T-helper 2 cell treated with Interferon-gamma antibody and Interleukin-4, amounts not matched to agents 5 μg/mL and 100 μg/mL, for 36 hours (primary cell): ENCODE data around the gene LRRC41.
"Not testable (repeated sequence)": the region's sequence is repeated elsewhere in the genome, so short reads cannot be mapped to it uniquely, and the experiment has no call there.

Experiments used
- DNase-seq: peaks from one replicate; pipeline ENCODE4 v3.0.0; 2021; ENCODE audit warnings: low spot score
- H3K27ac Mint-ChIP-seq: one replicate; pipeline ENCODE4 v1.8.0; 2021; ENCODE audit warnings: mild to moderate bottlenecking, mixed read lengths
- H3K27me3 Mint-ChIP-seq: one replicate; pipeline ENCODE4 v1.8.0; 2021; ENCODE audit warnings: low read depth, mixed read lengths
- H3K36me3 Mint-ChIP-seq: one replicate; pipeline ENCODE4 v1.8.0; 2021; ENCODE audit warnings: low read depth, mixed read lengths
- H3K4me1 Mint-ChIP-seq: one replicate; pipeline ENCODE4 v1.8.0; 2021; ENCODE audit warnings: low read depth, mixed read lengths
- H3K4me3 Mint-ChIP-seq: one replicate; pipeline ENCODE4 v1.8.0; 2022; ENCODE audit warnings: mild to moderate bottlenecking, moderate library complexity, mixed read lengths
- H3K9me3 Mint-ChIP-seq: one replicate; pipeline ENCODE4 v1.8.0; 2021; ENCODE audit warnings: mixed read lengths

The LRRC41 gene

DNA sequence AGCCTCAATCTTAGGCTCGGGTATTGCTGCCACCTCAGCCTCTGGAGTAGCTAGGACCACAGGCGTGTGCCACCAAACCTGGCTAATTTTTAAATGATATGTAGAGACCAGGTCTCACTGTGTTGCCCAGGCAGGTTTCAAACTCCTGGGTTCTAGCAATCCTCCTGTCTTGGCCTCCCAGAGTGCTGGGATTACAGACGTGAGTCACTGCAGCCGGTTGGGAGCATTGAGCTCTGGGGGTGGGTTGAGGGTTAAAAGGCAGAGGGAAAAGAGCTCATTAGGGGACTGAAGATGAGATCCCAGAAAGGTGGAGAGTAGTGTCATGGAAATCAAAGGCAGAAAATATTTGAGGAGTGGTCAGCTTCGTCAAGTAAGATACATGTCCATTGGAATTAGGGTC is 48.7 kb downstream of the LRRC41 start:
- no peak for DNase-seq
- Mint-ChIP-seq H3K27me3 (no peaks in the 10 kb centered on the region), H3K36me3 (peaks cover 51% of the 10 kb centered on the region), H3K27ac (no peak overlapping the region), H3K4me3 (no peak overlapping the region), H3K9me3 (no peaks in the 10 kb centered on the region), H3K4me1 (peaks cover 13% of the 10 kb centered on the region)

DNA sequence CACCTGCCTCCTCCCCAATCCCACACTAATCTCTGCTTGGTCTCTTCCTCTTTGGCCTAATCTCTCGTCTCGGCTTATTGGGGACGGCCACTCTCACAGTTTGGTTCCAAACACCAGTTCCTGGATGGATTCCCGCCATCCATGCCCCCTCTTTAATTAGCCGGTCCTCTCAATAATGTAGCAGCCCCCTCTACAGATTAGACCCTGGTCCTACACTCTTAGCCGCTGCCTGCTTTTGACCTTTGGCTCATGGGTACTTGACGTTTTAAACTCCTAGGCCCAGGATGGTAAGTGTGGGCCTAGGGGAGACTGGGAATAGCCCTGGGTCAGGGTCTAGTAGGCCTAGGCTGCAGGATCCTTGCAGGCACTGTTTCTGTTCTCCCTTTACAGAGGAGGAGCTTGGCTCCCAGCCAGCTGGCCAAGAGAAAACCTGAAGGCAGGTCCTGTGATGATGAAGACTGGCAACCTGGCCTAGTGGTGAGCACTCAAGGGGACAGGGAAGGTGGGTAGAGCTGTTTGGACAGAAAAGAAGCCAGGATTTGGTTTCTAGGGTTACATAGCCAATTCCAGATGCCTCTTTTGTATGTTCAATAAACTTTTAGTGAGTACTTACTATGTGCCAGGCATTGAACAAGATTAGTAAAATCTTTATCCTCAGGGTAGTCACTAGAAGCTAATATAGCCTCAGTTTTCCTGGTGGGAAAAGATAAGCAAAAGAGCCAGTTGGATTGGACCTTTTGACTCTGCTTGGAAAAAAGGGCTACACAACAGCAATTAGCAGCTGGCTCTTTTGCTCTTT is 55.1 kb downstream of the LRRC41 start:
- DNase-seq: no peak
- Mint-ChIP-seq H3K9me3 (no peaks in the 10 kb centered on the region), H3K4me3 (peak overlapping the region; percentile 99), H3K4me1 (peaks cover 35% of the 10 kb centered on the region), H3K36me3 (peaks cover 38% of the 10 kb centered on the region), H3K27me3 (no peaks in the 10 kb centered on the region), H3K27ac (peak overlapping the region; percentile 97)

DNA sequence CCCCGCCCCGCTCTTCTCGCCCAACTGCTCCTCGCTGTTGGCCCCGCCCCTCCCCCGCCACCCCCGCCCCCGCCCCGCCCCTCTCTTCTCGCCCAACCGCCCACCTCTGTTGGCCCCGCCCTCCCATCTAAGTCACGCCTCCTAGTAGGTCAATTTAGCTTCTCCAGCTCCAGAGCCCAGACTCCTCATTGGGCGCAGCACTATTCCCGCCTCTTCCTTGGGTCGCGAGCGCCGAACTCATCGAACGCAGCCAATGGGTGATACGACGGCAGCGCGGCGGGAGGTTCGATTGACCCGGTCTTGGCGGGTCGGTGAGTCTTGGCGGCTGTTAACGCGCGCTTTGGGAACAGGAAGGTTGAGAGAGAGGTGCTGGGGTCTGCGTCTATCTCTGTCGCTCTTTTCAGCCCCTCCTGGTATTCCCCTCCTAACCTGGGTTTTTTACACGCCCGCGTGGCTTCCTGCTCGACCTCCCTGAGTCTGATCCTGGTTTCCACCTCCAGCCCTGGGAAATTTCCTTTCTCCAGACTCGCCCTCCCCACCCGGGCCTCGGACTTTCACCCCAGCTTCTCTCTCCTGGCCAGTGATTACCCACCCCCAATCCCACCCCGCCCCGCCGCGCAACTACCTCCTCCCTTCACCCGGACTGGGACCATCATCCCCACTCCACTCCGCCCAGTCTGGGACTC is 55.8 kb downstream of the LRRC41 start, which contains the start of gene RAD54L:
RAD54L (plus strand) TSS at position 328 of the 686 bp plus-strand sequence. CDS start 643 bp downstream, outside the sequence.
- peak within 1 kb of the TSS; percentile 97 for H3K27ac Mint-ChIP-seq
- DNase-seq: peak; percentile 98
- H3K36me3 Mint-ChIP-seq: peaks cover 30% of the 10 kb centered on the region
- peaks cover 35% of the 10 kb centered on the region for H3K4me1 Mint-ChIP-seq
- H3K4me3 Mint-ChIP-seq: peak within 1 kb of the TSS; percentile 99
- no peaks in the 10 kb centered on the region for H3K9me3 Mint-ChIP-seq
- no peaks in the 10 kb centered on the region for H3K27me3 Mint-ChIP-seq

DNA sequence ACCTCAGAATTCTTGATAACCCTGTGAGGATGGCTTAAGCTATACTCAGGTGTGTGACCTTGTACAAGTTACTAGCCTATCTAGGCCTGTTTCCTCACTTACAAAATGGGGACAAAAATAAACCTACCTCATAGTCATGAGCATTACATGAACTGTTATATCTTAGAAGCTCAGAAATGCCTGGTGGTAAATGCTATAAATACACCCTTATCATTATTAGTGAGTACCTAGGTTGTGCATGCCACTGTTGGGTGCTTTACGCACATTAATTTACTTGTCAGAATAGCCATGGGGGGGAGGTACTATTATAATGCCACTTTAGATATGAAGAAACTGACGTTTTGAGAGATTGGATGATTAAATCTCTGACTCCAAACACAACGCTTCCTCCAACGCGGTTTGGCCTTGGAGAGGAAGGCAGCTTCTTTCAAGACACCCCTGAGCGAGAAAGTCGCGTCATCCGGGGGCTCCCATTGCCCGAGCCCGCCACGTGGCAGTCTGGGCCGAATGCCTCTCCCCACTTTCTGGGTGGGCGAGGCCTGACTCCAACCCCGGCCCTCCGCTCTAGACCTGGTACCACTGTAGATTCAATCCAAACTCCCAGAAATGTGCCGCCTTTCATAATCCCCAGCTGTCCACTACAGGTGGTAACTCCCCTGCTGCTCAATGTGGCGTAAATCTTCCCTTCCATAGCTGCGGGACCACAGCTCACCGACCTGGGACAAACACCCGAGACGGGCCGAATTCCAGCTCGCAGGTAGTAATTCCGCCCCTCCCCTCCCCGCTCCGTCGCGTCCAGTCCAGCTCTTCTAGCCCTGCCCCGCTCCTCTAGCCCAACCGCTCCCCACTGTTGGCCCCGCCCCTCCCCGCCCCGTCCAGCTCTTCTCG is 56.6 kb downstream of the LRRC41 start:
- Mint-ChIP-seq H3K36me3 (peaks cover 22% of the 10 kb centered on the region), H3K27me3 (no peaks in the 10 kb centered on the region), H3K9me3 (no peaks in the 10 kb centered on the region), H3K4me1 (peaks cover 27% of the 10 kb centered on the region), H3K4me3 (peak overlapping the region; percentile 99), H3K27ac (peak overlapping the region; percentile 96)
- DNase-seq: peak; percentile 73

DNA sequence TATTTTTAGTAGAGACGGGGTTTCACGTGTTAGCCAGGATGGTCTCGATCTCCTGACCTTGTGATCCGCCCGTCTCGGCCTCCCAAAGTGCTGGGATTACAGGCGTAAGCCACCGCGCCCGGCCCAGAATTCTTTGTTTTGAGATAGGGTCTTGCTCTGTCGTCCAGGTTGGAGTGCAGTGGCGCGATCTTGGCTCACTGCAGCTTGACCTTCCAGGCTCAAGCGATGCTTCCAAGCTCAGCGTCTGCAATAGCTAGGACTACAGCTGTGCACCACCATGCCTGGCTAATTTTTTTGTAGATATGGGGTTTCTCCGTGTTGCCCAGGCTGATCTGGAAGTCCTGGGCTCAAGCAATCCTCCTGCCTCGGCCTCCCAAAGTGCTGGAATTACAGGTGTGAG is 57.3 kb downstream of the LRRC41 start:
- H3K9me3 Mint-ChIP-seq, H3K27ac Mint-ChIP-seq, H3K27me3 Mint-ChIP-seq, H3K4me3 Mint-ChIP-seq, DNase-seq: not testable (repeated sequence)
- Mint-ChIP-seq H3K36me3 (peaks cover 19% of the 10 kb centered on the region), H3K4me1 (peaks cover 27% of the 10 kb centered on the region)

DNA sequence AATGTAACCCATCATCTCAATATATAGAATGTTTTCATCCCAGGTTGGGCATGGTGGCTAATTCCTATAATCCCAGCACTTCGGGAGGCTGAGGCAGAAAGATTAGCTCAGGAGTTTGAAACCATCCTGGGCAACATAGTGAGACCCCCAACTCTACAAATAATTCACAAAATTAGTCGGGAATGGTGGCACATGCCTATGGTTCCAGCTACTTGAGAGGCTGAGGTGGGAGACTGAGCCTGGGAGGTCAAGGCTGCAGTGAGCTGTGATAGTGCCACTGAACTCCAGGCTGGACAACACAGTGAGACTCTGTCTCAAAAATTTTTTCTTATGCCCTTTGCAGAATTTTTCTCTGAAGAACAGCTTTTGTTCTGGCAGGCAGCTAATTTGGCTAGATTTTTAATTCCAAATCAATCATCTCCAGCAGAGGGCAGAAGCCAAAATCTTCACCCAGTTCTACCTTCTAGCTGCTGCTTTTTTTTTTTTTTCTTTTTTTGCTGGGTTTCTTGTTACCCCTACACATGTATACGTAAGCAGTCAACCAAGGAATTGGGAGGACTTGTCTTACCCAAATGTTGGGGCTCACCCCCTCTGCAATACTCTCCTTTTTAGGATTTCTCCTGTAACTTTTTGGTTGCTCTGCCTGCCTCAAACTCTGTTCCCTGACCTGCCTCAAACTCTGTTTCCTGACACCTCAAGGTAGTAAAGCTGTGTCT is 58.6 kb downstream of the LRRC41 start:
- peaks cover 24% of the 10 kb centered on the region for H3K4me1 Mint-ChIP-seq
- H3K27ac Mint-ChIP-seq: no peak overlapping the region
- DNase-seq: no peak
- H3K27me3 Mint-ChIP-seq: no peaks in the 10 kb centered on the region
- no peaks in the 10 kb centered on the region for H3K9me3 Mint-ChIP-seq
- H3K4me3 Mint-ChIP-seq: no peak overlapping the region
- peaks cover 13% of the 10 kb centered on the region for H3K36me3 Mint-ChIP-seq

DNA sequence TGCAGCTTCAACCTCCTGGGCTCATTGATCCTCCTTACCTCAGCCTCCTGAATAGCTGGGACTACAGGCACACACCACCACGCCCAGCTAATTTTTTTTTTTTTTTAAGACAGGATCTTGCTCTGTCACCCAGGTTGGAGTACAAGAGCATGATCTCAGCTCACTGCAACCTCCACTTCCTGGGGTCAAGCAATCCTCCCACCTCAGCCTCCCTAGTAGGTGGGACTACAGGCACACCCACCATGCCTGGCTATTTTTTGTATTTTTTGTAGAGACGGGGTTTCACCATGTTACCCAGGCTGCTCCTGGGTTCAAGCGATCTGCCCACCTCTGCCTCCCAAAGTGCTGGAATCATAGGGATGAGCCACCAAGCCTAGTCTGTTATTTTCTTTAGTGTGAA is 59.6 kb downstream of the LRRC41 start:
- not testable (repeated sequence) for H3K36me3 Mint-ChIP-seq, DNase-seq, H3K9me3 Mint-ChIP-seq, H3K27me3 Mint-ChIP-seq, H3K27ac Mint-ChIP-seq, H3K4me3 Mint-ChIP-seq
- peaks cover 14% of the 10 kb centered on the region for H3K4me1 Mint-ChIP-seq

DNA sequence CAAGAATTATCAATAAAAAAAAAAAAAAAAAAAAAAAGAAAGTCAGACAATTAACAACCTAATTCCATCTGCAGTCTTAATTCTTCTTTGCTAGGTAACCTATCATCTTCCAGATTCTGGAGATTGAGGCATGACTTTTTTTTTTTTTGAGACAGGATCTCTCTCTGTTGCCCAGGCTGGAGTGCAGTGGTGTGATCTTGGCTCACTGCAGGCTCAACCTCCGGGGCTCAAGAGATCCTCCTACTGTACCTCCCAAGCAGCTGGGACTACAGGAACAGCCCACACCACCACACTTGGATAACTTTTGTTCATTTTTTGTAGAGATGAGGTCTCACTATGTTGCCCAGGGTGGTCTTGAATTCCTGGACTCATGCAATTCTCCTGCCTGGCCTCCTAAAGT is 60.5 kb downstream of the LRRC41 start:
- H3K9me3 Mint-ChIP-seq: peaks cover 7% of the 10 kb centered on the region
- H3K36me3 Mint-ChIP-seq: peaks cover 2% of the 10 kb centered on the region
- no peak overlapping the region for H3K27ac Mint-ChIP-seq
- no peak for DNase-seq
- H3K4me1 Mint-ChIP-seq: peaks cover 10% of the 10 kb centered on the region
- H3K27me3 Mint-ChIP-seq: no peaks in the 10 kb centered on the region
- no peak overlapping the region for H3K4me3 Mint-ChIP-seq

DNA sequence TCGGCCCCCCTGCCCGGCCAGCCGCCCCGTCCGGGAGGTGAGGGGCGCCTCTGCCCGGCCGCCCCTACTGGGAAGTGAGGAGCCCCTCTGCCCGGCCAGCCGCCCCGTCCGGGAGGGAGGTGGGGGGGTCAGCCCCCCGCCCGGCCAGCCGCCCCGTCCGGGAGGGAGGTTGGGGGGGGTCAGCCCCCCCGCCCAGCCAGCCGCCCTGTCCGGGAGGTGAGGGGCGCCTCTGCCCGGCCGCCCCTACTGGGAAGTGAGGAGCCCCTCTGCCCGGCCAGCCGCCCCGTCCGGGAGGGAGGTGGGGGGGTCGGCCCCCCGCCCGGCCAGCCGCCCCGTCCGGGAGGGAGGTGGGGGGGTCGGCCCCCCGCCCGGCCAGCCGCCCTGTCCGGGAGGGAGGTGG is 61.7 kb downstream of the LRRC41 start:
- not testable (repeated sequence) for H3K27me3 Mint-ChIP-seq, DNase-seq, H3K27ac Mint-ChIP-seq, H3K4me3 Mint-ChIP-seq, H3K4me1 Mint-ChIP-seq, H3K36me3 Mint-ChIP-seq, H3K9me3 Mint-ChIP-seq

DNA sequence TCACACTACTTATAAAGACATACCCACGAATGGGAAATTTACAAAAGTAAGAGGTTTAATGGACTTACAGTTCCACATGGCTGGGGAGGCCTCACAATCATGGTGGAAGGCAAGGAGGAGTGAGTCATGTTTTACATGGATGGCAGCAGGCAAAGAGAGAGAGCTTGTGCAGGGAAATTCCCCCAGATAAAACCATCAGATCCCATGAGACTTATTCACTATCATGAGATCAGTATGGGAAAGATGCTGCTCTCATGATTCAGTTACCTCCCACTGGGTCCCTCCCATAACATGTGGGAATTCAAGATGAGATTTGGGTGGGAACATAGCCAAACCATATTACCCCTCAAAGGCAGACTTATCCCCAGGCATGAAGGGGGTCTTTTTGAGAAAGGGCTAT is 64.6 kb downstream of the LRRC41 start:
- H3K4me3 Mint-ChIP-seq, H3K9me3 Mint-ChIP-seq, H3K27ac Mint-ChIP-seq, H3K4me1 Mint-ChIP-seq, H3K36me3 Mint-ChIP-seq, DNase-seq, H3K27me3 Mint-ChIP-seq: not testable (repeated sequence)

DNA sequence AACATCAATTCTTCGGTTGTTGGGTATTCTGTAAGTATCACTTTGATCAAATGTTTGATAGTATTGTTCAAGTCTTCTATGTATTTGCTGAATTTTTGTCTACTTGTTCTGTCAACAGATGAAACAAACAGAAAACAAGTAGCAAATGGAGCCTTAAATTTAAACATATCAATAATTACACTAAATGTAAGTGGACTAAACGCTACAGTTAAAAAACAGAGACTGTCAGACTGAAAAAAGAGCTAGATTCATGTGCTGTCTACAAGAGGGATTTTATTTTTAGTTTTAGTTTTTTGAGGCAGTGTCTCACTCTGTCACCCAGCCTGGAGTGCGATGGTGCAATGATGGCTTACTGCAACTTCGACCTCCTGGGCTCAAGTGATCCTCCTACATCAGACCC is 66.5 kb downstream of the LRRC41 start:
- H3K4me1 Mint-ChIP-seq: no peaks in the 10 kb centered on the region
- H3K27me3 Mint-ChIP-seq: peaks cover 3% of the 10 kb centered on the region
- H3K9me3 Mint-ChIP-seq: peaks cover 7% of the 10 kb centered on the region
- no peak overlapping the region for H3K4me3 Mint-ChIP-seq
- DNase-seq: no peak
- no peak overlapping the region for H3K27ac Mint-ChIP-seq
- H3K36me3 Mint-ChIP-seq: no peaks in the 10 kb centered on the region

DNA sequence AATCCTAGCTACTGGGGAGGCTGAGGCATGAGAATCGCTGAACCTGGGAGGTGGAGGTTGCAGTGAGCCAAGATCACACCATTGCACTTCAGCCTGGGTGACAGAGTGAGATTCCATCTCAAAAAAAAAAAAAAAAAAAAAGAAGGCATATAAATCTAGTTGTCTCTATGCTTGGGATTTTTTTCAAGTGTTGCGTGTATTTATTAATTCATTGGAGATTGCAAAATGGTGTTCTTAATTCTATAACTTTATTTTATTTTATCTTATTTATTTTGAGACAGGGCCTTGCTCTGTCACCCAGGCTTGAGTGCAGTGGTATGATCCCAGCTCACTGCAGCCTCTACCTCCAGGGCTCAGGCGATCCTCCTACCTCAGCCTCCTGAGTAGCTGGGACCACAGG is 72.2 kb downstream of the LRRC41 start:
- not testable (repeated sequence) for H3K27ac Mint-ChIP-seq, DNase-seq, H3K27me3 Mint-ChIP-seq, H3K4me3 Mint-ChIP-seq, H3K4me1 Mint-ChIP-seq, H3K36me3 Mint-ChIP-seq, H3K9me3 Mint-ChIP-seq
